CD4-positive, alpha-beta T cell treated with Interleukin-1 beta for 1 hour (primary cell): ENCODE results near the gene HINT2.

Source experiments
- DNase-seq, 2 donors: peaks; one replicate each; pipeline ENCODE4 v3.0.0-alpha.2; 2020 to 2022

Gene HINT2

GRCh38 chr9:35840881-35841644 lies 26.2 kb upstream of the HINT2 start:
- DNase-seq = no peak

DNA sequence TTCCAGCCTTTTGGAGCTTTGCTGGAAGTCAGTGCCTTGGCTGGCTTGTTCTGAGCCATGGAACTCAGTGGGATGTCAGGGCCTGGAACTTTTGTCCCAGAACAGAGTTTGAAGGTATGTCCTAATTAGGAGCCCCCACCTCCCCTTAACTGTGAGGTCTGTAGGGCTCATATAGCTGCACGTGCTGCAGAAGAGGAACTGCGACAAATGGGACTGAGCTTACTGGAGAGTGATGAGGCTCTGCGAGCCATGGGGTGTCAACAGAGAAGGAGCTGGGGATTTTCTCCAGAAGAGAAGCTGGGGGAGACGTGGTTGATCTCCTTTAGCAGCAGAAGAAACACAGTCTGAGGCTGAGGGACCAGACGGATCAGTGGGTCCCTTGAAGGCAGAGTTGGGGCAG lies 25.1 kb upstream of the HINT2 start:
- no peak for DNase-seq

DNA sequence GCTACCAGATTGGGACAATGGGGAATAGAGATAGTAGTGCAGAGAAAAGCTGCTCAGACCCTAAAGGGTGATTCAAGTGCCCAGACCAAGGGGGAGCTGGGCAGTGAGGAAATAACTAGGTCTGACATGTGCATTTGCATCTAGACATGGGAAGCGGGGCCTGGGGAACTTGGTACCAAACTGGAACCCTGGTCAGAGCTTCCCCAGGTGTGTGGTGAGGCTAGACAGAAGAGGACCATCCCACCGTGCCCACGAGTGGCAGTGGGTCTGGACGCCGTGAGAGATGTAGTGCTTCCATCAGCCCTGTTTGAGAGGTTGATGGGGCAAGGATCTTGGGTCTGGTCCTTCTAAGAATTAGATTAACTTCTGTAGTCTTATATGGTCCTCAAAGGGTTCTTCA lies 21.8 kb upstream of the HINT2 start:
- no peak for DNase-seq

DNA sequence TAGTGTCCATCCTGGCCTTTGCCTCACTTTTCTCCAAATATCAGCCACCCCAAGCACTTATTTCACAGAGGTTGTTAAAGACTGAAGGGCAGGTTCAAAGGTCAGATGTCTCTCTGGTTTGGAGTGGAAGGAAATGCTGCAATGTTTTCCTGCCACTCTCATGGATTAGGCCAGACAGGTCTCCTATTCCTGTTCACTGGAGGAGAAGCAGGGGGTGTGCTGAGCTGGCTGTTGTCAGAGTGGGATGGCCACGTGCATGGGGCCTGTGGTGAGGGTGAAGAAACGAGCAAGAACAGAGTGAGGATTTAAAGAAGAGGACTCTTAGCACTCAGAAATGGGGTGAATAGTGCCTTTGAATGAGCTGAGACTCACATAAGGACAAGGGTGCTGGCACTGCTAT lies 20.9 kb upstream of the HINT2 start:
- DNase-seq = no peak

GRCh38 chr9:35835216-35835632 lies 20.4 kb upstream of the HINT2 start:
- DNase-seq = no peak

DNA sequence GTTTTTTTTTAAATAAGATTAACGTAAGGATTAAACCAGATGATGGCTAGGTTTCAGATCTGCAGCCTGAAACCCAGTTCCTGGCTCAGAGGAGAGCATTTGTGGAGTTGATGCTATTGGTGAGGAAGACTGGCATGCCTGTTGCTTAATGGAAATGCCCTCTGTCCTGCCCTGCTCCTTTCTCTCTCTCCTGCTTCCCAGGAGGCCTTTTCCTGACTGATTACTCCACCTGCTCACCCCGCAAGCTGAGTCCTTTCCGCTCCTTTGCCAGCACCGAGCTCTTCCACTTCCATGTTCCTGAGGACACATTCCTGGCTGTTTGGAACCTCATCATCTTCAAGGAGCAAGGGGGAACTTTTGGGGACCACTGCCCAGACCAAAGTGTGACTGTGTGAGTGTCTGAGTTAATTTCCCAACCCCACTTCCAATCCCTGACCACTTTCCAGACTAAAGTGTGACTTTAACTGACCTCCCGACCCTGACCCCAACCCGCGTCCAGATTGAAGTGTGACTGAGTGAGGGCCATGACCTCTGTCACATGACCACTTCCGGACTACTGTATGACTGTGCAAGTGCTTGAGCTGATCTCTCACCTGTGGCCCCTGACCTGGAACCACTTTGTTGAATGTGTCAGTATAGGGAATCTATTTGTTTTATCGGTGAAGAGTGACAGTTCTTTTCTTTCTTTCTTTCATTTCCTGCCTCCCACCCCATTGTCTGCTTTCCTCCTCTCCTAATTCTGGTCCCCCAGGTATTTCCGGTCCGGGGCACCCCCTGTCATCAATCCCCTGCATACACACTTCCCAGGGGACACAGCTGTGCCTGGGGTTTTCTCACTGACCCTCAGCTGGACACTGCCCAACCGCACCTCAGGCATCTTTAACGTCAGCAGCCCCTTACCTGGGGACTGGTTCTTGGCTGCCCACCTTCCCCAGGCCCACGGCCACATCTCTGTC lies 19.7 kb upstream of the HINT2 start:
- DNase-seq = no peak

GRCh38 chr9:35832814-35833213 lies 18.0 kb upstream of the HINT2 start:
- no peak for DNase-seq

DNA sequence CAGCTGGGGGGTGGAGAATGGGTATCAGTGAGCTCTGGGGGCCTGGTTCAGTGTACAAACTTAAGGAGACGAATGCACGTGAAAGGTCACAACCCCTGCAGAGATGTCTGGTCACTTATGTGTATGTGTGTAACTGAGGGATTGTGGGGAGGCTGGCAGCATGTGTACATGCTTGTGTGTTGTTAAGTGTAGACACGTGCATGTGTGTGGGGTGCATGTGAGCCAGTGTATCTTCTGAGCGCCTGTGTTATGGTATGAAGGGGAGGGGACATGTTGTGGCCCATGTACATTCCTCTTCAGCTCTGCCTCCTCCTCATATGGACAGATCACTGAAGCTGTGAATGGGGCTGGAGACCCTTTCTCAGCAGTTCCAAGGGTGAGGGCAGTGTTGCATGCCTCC lies 16.2 kb upstream of the HINT2 start:
- DNase-seq = no peak

- DNase-seq = no peak
Observed at GRCh38 chr9:35829764-35830096, 14.9 kb upstream of the HINT2 start.

GRCh38 chr9:35829084-35829763 lies 14.4 kb upstream of the HINT2 start, which contains the start of gene TMEM8B:
Gene TMEM8B (plus strand): TSS chr9:35829228. CDS start chr9:35829448, 220 bp downstream.
- peak; percentile 93 for DNase-seq

- DNase-seq = no peak
Observed at GRCh38 chr9:35828716-35829083, 13.9 kb upstream of the HINT2 start, which contains the start of gene FAM221B. Gene FAM221B (minus strand): TSS chr9:35828732. CDS start chr9:35826161, 2,571 bp downstream.

GRCh38 chr9:35827486-35827885 lies 12.6 kb upstream of the HINT2 start:
- DNase-seq = no peak

GRCh38 chr9:35826071-35826701 lies 11.3 kb upstream of the HINT2 start:
- peak; percentile 41 to 64 for DNase-seq

DNA sequence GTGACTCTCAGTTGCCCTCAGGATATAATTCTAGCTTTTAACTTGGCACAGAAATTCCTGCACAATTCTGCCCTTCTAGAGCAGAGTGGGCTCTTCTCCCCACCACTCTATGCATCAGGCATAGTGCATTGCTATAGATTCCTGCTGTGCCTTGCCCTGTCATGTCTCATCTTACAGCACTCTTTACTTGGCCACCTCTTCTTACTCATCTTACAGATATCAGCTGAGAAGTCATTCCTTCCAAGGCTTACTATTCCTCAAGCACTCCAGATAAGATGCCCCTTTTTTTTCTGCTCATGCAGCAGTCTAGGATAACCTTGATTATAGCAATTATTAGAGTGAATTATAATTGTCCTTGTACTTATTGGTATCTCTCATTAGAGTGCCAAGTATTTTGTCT lies 8.1 kb upstream of the HINT2 start:
- DNase-seq = no peak

GRCh38 chr9:35820076-35820475 lies 5.2 kb upstream of the HINT2 start:
- DNase-seq = no peak

DNA sequence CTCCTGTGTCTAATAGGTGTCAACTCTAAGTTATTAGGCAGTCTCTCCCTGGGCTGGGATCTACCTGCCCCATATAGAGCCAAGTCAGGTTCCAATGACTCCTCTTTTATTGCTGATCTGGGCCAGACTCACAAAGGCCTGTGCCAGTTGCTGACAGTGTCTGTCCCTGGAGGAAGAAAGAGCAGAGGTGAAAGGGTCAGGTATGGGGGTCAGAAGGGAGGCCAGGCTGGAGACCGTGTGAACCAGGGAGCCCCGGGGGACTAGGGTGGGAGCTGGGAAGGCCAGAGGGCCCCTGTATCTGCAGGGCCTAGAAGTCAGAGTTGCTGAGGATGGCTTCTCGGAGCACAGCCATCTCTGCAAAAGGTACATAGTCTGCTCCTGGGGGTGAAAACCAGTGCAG lies 3.5 kb upstream of the HINT2 start:
- no peak for DNase-seq

- no peak for DNase-seq
Observed at GRCh38 chr9:35816708-35817107, 1.9 kb upstream of the HINT2 start.

DNA sequence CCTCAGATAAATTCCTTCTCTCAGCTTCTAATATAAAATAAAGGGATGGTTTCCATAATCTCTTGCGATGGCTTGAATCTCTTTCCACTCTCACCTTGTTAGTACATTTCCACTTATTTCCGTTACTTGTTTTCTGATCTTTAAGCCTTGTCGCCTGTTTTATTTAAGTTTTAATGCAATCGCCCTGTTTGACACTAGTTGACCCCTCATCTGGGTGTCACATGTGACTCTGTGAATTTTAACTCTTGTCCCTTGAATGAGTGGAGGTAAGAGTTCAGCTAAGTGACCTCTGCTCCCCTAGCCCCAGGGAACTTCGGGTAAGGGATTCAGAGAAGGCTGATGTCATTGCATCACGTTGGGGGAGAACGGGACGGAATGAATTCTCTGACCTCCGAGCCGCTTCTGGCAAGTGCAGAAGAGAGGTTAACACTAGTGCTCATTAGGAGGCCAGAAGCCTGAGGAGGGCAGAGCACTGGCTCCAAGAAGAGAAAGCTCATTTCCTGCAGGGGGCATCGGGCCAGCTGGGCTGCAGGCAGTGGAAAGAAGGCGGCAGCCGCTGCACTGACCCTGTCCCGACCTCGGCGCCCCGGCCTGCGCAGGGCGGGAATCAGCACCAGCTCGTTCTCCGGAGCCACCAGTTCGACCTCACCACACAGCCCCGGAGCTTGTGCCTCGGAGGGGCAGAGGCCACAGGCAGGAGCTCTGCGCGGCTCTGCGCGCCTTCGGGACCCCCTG lies 569 bp downstream of the HINT2 start:
- peak; percentile 27 to 28 for DNase-seq

DNA sequence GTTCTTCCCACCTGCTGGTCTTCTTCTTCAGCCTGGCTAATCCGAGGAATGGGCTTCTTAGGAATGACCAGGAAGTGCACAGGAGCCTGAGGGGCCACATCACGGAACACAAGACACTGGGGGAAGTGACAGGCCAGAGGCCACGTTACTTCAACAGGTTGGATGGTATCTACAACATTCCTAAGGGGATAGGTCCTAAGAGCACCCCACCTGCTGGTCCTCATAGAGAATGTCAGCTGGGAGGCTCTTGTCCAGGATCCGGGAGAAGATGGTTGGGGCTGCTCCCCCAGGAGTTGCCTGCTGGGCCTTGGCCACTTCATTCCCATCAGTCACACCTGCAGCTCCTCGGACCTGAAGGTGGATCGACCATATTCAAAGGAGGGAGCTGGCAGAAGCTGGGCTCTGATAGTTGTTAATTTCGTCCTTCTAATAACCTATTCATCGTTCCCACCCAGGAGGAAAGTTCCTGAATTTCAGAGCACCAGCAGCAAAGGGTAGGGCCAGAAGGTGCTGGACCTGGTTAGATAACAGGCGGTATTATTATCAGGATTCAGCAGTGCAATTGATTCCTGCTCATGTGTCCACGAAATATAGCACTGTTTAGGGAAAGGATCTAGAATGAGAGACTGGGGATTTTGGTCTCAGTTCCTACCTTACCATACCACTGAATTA lies 1.3 kb downstream of the HINT2 start:
- no peak for DNase-seq

- peak; percentile 98 for DNase-seq
Observed at GRCh38 chr9:35812025-35812602, 2.7 kb downstream of the HINT2 start, which contains the start of gene SPAG8. Gene SPAG8 (minus strand): TSS chr9:35812262. CDS start chr9:35812147, 115 bp downstream.
